ENCODE results near the gene PREX1.
A peak's percentile ranks its signal among the peaks of the same experiment; 100 is the strongest.
"Not testable (repeated sequence)": the region's sequence is repeated elsewhere in the genome, so short reads cannot be mapped to it uniquely, and the experiment has no call there.

PREX1 gene

DNA sequence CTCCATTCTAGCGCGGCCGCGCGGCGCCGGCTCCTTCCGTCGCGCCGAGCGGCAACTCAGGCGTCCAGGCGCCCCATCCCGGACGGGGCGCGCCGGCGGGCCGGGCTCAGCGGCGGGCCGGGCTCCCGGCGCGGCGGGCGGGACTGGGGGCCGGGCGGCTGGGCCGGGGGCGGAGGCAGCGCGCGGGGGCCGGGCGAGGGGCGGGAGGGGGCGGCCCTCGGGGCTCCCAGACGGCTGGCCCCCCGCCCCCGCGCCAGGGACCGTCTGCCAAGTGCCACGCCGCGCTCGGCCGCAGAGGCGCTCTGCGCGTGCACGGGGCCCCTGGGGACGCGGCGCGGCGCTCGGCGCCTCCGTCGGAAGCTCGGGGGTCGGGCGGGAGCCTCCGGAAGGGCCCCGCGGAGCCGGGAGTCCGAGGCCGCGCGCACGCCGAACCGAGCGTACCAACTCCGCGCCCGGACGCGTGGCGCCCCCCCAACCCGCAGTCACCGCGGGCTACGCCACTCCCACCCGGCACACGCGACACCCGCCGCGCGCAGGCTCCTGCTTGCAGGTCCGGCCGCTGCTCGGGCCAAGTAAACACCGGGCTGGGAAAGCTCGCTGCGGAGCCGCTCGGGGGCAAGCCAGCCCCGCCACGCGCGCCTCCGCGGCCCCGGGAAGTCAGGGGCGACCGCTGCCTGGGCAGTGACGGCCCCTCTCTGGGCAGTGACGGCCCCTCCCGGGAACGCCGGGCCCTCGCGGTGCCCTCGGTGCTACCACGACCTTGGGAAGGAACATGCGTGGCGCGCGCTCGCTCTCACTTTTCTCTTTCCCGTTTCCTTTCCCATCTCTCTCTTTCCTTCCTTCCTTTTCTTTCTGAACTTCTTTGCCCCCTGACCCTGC is at the start of gene PREX1:
Gene PREX1, minus strand, starts transcription at position 145 of the 879 bp plus-strand sequence. Its CDS starts 139 bp downstream, at position 6.
- Mint-ChIP-seq H3K36me3 (ENCODE audit: low read depth) (peaks cover 9% of the 10 kb centered on the region), H3K4me1 (ENCODE audit: low read depth) (peaks cover 35% of the 10 kb centered on the region), H3K4me3 (peak within 1 kb of the TSS; percentile 95), H3K27ac (peak within 1 kb of the TSS; percentile 97), H3K27me3 (no peaks in the 10 kb centered on the region), H3K9me3 (no peaks in the 10 kb centered on the region)

- H3K4me1 Mint-ChIP-seq (ENCODE audit: low read depth), result peaks cover 16% of the 10 kb centered on the region
- no peaks in the 10 kb centered on the region for H3K36me3 Mint-ChIP-seq (ENCODE audit: low read depth)
- no peaks in the 10 kb centered on the region for H3K27me3 Mint-ChIP-seq
- H3K4me3 Mint-ChIP-seq, result no peak overlapping the region
- no peaks in the 10 kb centered on the region for H3K9me3 Mint-ChIP-seq
- no peak overlapping the region for H3K27ac Mint-ChIP-seq
These were observed 49.5 kb upstream of the PREX1 start for GRCh38 chr20:48877304-48877703.

GRCh38 chr20:48875914-48876240 is 48.1 kb upstream of the PREX1 start:
- peaks cover 3% of the 10 kb centered on the region for H3K9me3 Mint-ChIP-seq
- H3K4me1 Mint-ChIP-seq (ENCODE audit: low read depth), result peaks cover 19% of the 10 kb centered on the region
- H3K36me3 Mint-ChIP-seq (ENCODE audit: low read depth), result no peaks in the 10 kb centered on the region
- H3K27me3 Mint-ChIP-seq, result no peaks in the 10 kb centered on the region
- no peak overlapping the region for H3K27ac Mint-ChIP-seq
- H3K4me3 Mint-ChIP-seq, result no peak overlapping the region

- Mint-ChIP-seq H3K27ac (peak overlapping the region; percentile 17), H3K4me3 (no peak overlapping the region), H3K4me1 (ENCODE audit: low read depth) (peaks cover 19% of the 10 kb centered on the region), H3K27me3 (no peaks in the 10 kb centered on the region), H3K36me3 (ENCODE audit: low read depth) (no peaks in the 10 kb centered on the region), H3K9me3 (peaks cover 3% of the 10 kb centered on the region)
These were observed 47.6 kb upstream of the PREX1 start for GRCh38 chr20:48875233-48875913.

GRCh38 chr20:48869442-48869841 is 41.6 kb upstream of the PREX1 start:
- not testable (repeated sequence) for H3K27ac Mint-ChIP-seq; H3K9me3 Mint-ChIP-seq; H3K36me3 Mint-ChIP-seq (ENCODE audit: low read depth); H3K27me3 Mint-ChIP-seq; H3K4me3 Mint-ChIP-seq
- peaks cover 11% of the 10 kb centered on the region for H3K4me1 Mint-ChIP-seq (ENCODE audit: low read depth)

GRCh38 chr20:48866936-48867335 is 39.1 kb upstream of the PREX1 start:
- Mint-ChIP-seq H3K27me3 (no peaks in the 10 kb centered on the region), H3K4me3 (no peak overlapping the region), H3K27ac (no peak overlapping the region), H3K9me3 (no peaks in the 10 kb centered on the region), H3K36me3 (ENCODE audit: low read depth) (no peaks in the 10 kb centered on the region), H3K4me1 (ENCODE audit: low read depth) (peaks cover 6% of the 10 kb centered on the region)

DNA sequence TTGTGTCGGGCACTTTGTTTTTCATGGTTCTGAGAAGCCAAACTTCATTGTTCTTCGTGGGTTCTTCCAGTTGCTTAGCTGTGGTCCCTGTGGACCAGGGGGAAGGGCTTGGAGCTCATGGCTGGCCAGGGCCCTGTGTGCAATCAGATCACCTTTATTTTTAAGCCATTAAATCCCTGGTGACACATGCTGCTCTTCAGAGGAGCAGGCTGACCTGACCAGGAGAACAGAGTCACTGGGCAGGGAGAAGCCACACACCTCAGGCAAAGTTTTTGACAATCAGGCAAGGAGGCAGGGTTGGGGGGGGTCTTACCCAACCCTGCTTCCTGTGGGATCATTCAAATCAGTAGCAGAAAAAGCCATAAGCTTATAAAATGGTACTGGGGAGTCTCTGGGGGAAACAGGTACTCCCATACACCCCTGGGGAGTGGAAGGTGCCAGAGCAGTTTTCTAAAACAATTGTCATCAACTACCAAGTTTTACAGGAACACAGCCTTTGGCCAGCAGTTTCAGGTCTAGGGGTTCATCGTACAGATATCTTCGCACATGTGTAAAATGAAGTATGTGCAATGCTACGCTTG is 37.0 kb upstream of the PREX1 start:
- no peaks in the 10 kb centered on the region for H3K9me3 Mint-ChIP-seq
- H3K4me1 Mint-ChIP-seq (ENCODE audit: low read depth), result peaks cover 18% of the 10 kb centered on the region
- no peak overlapping the region for H3K27ac Mint-ChIP-seq
- no peak overlapping the region for H3K4me3 Mint-ChIP-seq
- H3K36me3 Mint-ChIP-seq (ENCODE audit: low read depth), result no peaks in the 10 kb centered on the region
- no peaks in the 10 kb centered on the region for H3K27me3 Mint-ChIP-seq

GRCh38 chr20:48864254-48864653 is 36.5 kb upstream of the PREX1 start:
- H3K27me3 Mint-ChIP-seq, result no peaks in the 10 kb centered on the region
- H3K4me3 Mint-ChIP-seq, result no peak overlapping the region
- peaks cover 21% of the 10 kb centered on the region for H3K4me1 Mint-ChIP-seq (ENCODE audit: low read depth)
- no peaks in the 10 kb centered on the region for H3K9me3 Mint-ChIP-seq
- no peaks in the 10 kb centered on the region for H3K36me3 Mint-ChIP-seq (ENCODE audit: low read depth)
- H3K27ac Mint-ChIP-seq, result no peak overlapping the region

DNA sequence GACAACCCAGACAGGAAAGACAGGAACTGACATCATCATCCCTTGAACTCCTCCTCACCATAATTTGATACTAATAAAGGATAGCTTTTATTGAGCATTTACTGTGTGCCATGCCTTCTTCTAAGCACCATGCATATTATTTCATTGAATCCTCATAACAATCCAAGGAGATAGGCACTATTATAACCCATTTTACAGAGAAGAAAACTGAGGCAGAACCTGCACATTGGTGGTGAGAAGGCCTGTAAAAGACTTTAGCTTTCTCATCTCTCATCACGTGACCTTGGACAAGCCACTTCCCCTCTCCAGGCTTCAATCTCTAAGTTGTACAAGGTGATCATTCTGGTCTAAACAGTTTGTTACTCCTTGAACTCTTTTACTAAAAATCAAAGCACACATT is 34.5 kb upstream of the PREX1 start:
- H3K9me3 Mint-ChIP-seq, result no peaks in the 10 kb centered on the region
- H3K4me1 Mint-ChIP-seq (ENCODE audit: low read depth), result peaks cover 24% of the 10 kb centered on the region
- no peak overlapping the region for H3K27ac Mint-ChIP-seq
- H3K4me3 Mint-ChIP-seq, result no peak overlapping the region
- no peaks in the 10 kb centered on the region for H3K36me3 Mint-ChIP-seq (ENCODE audit: low read depth)
- no peaks in the 10 kb centered on the region for H3K27me3 Mint-ChIP-seq

- H3K27me3 Mint-ChIP-seq, result no peaks in the 10 kb centered on the region
- H3K4me3 Mint-ChIP-seq, result no peak overlapping the region
- no peaks in the 10 kb centered on the region for H3K9me3 Mint-ChIP-seq
- H3K36me3 Mint-ChIP-seq (ENCODE audit: low read depth), result no peaks in the 10 kb centered on the region
- H3K27ac Mint-ChIP-seq, result no peak overlapping the region
- H3K4me1 Mint-ChIP-seq (ENCODE audit: low read depth), result peaks cover 24% of the 10 kb centered on the region
These were observed 33.6 kb upstream of the PREX1 start for GRCh38 chr20:48861444-48861843.

DNA sequence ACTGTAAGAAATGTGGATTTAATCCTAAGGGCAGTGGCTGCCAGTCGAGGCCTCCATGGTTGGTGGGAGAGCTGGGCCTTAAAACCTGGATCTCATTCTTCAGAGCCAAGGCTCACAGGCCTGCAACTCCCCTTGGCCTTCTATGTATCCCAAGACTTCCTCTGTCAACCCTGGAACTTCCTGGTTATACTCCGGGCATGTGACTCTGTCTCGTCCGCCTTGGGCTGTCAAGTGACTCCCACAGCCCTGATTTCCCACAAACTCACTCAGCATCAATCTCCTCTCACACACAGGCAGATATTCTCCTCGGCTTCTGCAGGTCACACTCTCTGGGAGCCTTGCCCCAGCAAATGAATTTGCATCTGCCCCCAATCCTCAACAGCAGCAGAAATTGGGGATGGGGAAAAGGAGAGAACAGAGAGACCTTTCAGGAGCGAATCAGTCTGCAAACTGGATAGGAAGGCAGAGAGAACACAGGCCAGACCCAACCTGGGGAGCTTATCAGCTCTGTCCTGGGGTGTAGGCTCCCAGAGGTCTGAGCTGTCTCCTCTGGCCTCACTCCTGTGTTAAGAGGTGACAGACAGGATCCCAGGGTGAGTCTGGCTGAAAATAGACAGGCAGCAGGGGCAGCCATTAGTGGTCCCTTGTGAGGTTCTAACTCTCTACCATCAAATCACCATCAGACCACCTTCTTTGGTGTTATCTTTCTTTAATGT is 30.4 kb upstream of the PREX1 start:
- no peaks in the 10 kb centered on the region for H3K27me3 Mint-ChIP-seq
- H3K4me3 Mint-ChIP-seq, result no peak overlapping the region
- no peak overlapping the region for H3K27ac Mint-ChIP-seq
- no peaks in the 10 kb centered on the region for H3K9me3 Mint-ChIP-seq
- no peaks in the 10 kb centered on the region for H3K36me3 Mint-ChIP-seq (ENCODE audit: low read depth)
- peaks cover 36% of the 10 kb centered on the region for H3K4me1 Mint-ChIP-seq (ENCODE audit: low read depth)

- H3K4me3 Mint-ChIP-seq, result no peak overlapping the region
- H3K9me3 Mint-ChIP-seq, result no peaks in the 10 kb centered on the region
- H3K27me3 Mint-ChIP-seq, result no peaks in the 10 kb centered on the region
- H3K36me3 Mint-ChIP-seq (ENCODE audit: low read depth), result no peaks in the 10 kb centered on the region
- no peak overlapping the region for H3K27ac Mint-ChIP-seq
- H3K4me1 Mint-ChIP-seq (ENCODE audit: low read depth), result peaks cover 26% of the 10 kb centered on the region
These were observed 28.3 kb upstream of the PREX1 start for GRCh38 chr20:48856130-48856529.

GRCh38 chr20:48855046-48855445 is 27.2 kb upstream of the PREX1 start:
- no peak overlapping the region for H3K27ac Mint-ChIP-seq

GRCh38 chr20:48852609-48853008 is 24.8 kb upstream of the PREX1 start:
- Mint-ChIP-seq H3K27ac (no peak overlapping the region), H3K27me3 (no peaks in the 10 kb centered on the region), H3K4me3 (no peak overlapping the region), H3K4me1 (ENCODE audit: low read depth) (peaks cover 20% of the 10 kb centered on the region), H3K9me3 (no peaks in the 10 kb centered on the region), H3K36me3 (ENCODE audit: low read depth) (no peaks in the 10 kb centered on the region)

More at GRCh38 chr20:48855046-48855445, 27.2 kb upstream of the PREX1 start:
- Mint-ChIP-seq H3K27me3 (no peaks in the 10 kb centered on the region), H3K4me3 (no peak overlapping the region), H3K9me3 (no peaks in the 10 kb centered on the region), H3K36me3 (ENCODE audit: low read depth) (no peaks in the 10 kb centered on the region), H3K4me1 (ENCODE audit: low read depth) (peaks cover 21% of the 10 kb centered on the region)

DNA sequence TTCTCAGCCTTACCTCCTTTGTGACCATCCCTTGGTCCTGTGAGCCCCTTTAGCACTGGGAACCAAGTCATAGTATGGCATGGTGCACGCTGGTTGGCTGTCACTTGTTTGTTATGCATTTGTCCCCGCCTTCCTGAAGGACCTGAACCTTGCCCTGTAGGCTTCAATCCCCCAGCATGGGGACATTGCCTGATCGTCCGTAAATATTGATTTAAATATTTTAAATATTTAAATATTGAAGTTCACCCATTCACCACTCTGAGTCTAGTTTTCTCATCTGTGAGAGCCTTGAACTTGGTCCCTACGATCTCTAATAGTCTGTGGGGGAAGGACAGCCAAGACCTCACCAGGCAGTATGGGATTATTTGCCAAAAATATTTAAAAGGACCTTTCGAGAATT is 23.8 kb upstream of the PREX1 start:
- Mint-ChIP-seq H3K9me3 (no peaks in the 10 kb centered on the region), H3K27me3 (no peaks in the 10 kb centered on the region), H3K4me1 (ENCODE audit: low read depth) (peaks cover 30% of the 10 kb centered on the region), H3K4me3 (no peak overlapping the region), H3K36me3 (ENCODE audit: low read depth) (no peaks in the 10 kb centered on the region), H3K27ac (no peak overlapping the region)

All from stimulated activated naive CD8-positive, alpha-beta T cell treated with anti-CD3 and anti-CD28 coated beads, Interleukin-15, Interleukin-2, amounts not matched to agents 100 ng/mL and 50 ng/mL, for 24 hours (primary cell).